GM12878 (cell line): ENCODE measurements around the gene IGFALS. TPM values are rescaled to one million over a fixed set of nuclear protein-coding genes. Genes with fewer than 3 reads are reported as not detected.

Experiments
- BCL3 ChIP-seq: IDR thresholded peaks from 2 replicates; pipeline ENCODE4 v1.6.1; 2011; ENCODE audit warnings: borderline replicate concordance, low read depth, mild to moderate bottlenecking, moderate library complexity, low read length; ENCODE audit not compliant: insufficient read depth, poor library complexity, severe bottlenecking
- BHLHE40 ChIP-seq, 2 experiments: fragments of 450-650 bp in 1 of 2; IDR thresholded peaks; 2 replicates each; pipeline ENCODE4 v1.6.1; 2011 to 2017; ENCODE audit warnings: low read depth in 2 of 2, borderline replicate concordance in 1 of 2, improper control_type of control experiment in 1 of 2, low read length in 1 of 2, mild to moderate bottlenecking in 1 of 2
- E2F8 ChIP-seq: fragments of 450-650 bp; IDR thresholded peaks from 2 replicates; pipeline ENCODE4 v1.6.1; 2018; ENCODE audit warnings: mild to moderate bottlenecking, low read depth, moderate library complexity; ENCODE audit not compliant: partially characterized antibody
- KAT2A ChIP-seq: conservative IDR thresholded peaks from 2 replicates; pipeline ENCODE4 v1.6.1; 2011; ENCODE audit warnings: low read depth, low read length; ENCODE audit not compliant: control insufficient read depth
- MXI1 ChIP-seq: fragments of 150-350 bp; IDR thresholded peaks from 2 replicates; pipeline ENCODE4 v1.6.1; 2011; ENCODE audit warnings: low read depth, mild to moderate bottlenecking, inconsistent platforms, low read length, improper control_type of control experiment
- NR2F1 ChIP-seq: fragments of 450-650 bp; conservative IDR thresholded peaks from 2 replicates; pipeline ENCODE4 v1.6.1; 2017; ENCODE audit warnings: mild to moderate bottlenecking
- PKNOX1 ChIP-seq: fragments of 450-650 bp; IDR thresholded peaks from 2 replicates; pipeline ENCODE4 v1.6.1; 2016; ENCODE audit warnings: mild to moderate bottlenecking
- POLR2A ChIP-seq: IDR thresholded peaks from 2 replicates; pipeline ENCODE4 v1.6.1; 2011; ENCODE audit warnings: low read depth, mild to moderate bottlenecking, low read length
- SIX5 ChIP-seq: IDR thresholded peaks from 2 replicates; pipeline ENCODE4 v1.6.1; 2011; ENCODE audit warnings: mild to moderate bottlenecking, low read depth, low read length, moderate library complexity; ENCODE audit not compliant: severe bottlenecking
- ZNF24 ChIP-seq: fragments of 450-650 bp; IDR thresholded peaks from 2 replicates; pipeline ENCODE4 v1.6.1; 2017; ENCODE audit warnings: antibody characterized with exemption, mild to moderate bottlenecking
- ZSCAN29 ChIP-seq: fragments of 450-650 bp; IDR thresholded peaks from 2 replicates; pipeline ENCODE4 v1.6.1; 2017; ENCODE audit warnings: mild to moderate bottlenecking, moderate library complexity
- polyA plus RNA-seq, 11 experiments: library from polyadenylated mRNA; depleted of rRNA in 4 of 11; unstranded in 6 of 11; stranded (reverse) in 5 of 11; fragments of >200 nt; fragmentation: Nextera tagmentation in 4 of 11; fragmentation: Illumina TruSeq in 1 of 11; extraction: Ambion mirVana in 4 of 11; extraction: Trizol in 1 of 11; gene quantifications; 1 replicate in 1 of 11; 2 replicates in 10 of 11; pipeline versions ENCODE4 v1.2.1 to v1.2.3, GENCODE V29; 2011 to 2016; ENCODE audit warnings: inconsistent platforms in 2 of 11, missing spikeins in 2 of 11, low read depth in 1 of 11
- total RNA-seq, 4 experiments: library from RNA; depleted of rRNA in 3 of 4; stranded (reverse); fragments of >200 nt in 3 of 4; fragmentation: Illumina TruSeq in 1 of 4; extraction: Trizol in 1 of 4; gene quantifications; 2 replicates each; pipeline versions ENCODE4 v1.2.1 to v1.2.3, GENCODE V29; 2013 to 2021

The IGFALS gene
- total and polyA plus RNA-seq, 10 of the 15 experiments (the other 5 are each of a cell fraction or from before 2014, with no cell fraction given) = 0.04 to 0.11 TPM; not detected in 8

DNA sequence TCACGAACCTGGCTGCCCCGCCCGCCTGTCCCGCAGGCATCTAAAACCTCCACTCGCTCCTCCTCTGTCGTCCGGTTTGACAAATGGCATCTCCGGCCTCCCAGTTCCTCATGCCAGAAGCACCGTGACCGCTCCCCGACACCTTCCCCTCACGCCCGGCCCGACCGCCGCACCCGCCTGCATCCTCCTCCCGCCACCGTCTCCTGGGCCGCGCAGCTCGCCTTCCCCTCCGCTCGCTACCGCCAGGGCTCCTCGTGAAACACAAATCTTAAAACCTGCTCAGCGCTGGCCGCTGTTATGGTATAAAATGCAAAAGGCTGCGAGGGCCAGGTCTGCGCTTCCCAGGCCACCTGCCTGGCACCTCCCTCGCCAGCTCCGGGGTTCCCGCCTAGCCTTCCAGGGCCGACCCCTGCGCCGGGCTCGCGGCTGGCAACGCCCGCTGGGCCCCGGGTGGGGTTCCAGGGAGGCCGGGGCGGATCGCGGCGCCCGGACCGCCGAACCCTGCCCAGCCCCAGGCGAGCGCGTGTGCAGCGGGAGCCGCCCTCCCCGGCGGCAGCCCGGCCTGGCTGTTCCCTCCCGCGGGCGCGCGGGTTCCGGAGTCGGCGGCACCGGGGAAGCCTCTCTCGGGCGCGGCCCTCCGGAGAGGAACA lies 11.6 kb downstream of the IGFALS start (continued):
- no peak for TF ChIP-seq KAT2A
- TF ChIP-seq BHLHE40 (IDR thresholded peaks at IDR 0.05; ENCODE audit: borderline replicate concordance in 1 of 2, low read depth in 2 of 2, low read length in 1 of 2) = no peak
- peak; percentile 78 for TF ChIP-seq NR2F1
- TF ChIP-seq PKNOX1 = 0 out of 2 replicates have a peak, but pooled peaks have one; percentile 15
- 0 out of 2 replicates have a peak, but pooled peaks have one; percentile 24 for TF ChIP-seq ZNF24
- TF ChIP-seq BCL3 = peak; percentile 6
- TF ChIP-seq ZSCAN29 = peak; percentile 64; the same call in 1 of the 2 replicates
- peak; percentile 10; the same call in 1 of the 2 replicates for TF ChIP-seq POLR2A
- no peak for TF ChIP-seq MXI1
- no peak for TF ChIP-seq E2F8
- no peak for TF ChIP-seq SIX5
